KMS-11 (cell line): ENCODE results near the gene OSBP.

Source experiments
- H2AFZ ChIP-seq: fragments of 200-600 bp; sonication (generic); 2 replicates; pipeline ENCODE4 v1.6.1; 2016; ENCODE audit warnings: antibody characterized with exemption, mixed run types, low read depth
- H3K27ac ChIP-seq: fragments of 200-600 bp; sonication (generic); 2 replicates; pipeline ENCODE4 v1.6.1; 2016; ENCODE audit warnings: mild to moderate bottlenecking, mixed run types
- H3K27me3 ChIP-seq: fragments of 200-600 bp; sonication (generic); 2 replicates; pipeline ENCODE4 v1.6.1; 2017; ENCODE audit warnings: mild to moderate bottlenecking, low read depth, mixed run types, moderate library complexity; ENCODE audit not compliant: insufficient read depth
- H3K36me3 ChIP-seq: fragments of 200-600 bp; sonication (generic); 2 replicates; pipeline ENCODE4 v1.6.1; 2017; ENCODE audit warnings: mild to moderate bottlenecking, mixed run types; ENCODE audit not compliant: insufficient read depth
- H3K4me1 ChIP-seq: fragments of 200-600 bp; sonication (generic); 2 replicates; pipeline ENCODE4 v1.6.1; 2016; ENCODE audit warnings: mild to moderate bottlenecking, low read depth, mixed run types; ENCODE audit not compliant: poor library complexity, severe bottlenecking
- H3K4me2 ChIP-seq: fragments of 200-600 bp; sonication (generic); 2 replicates; pipeline ENCODE4 v1.7.0; 2016; ENCODE audit warnings: mild to moderate bottlenecking, mixed run types
- H3K4me3 ChIP-seq: fragments of 200-600 bp; sonication (generic); IDR thresholded peaks from 2 replicates; pipeline ENCODE4 v1.6.1; 2017; ENCODE audit warnings: low read depth, low read length, mixed read lengths; ENCODE audit not compliant: insufficient read depth
- H3K79me2 ChIP-seq: fragments of 200-600 bp; sonication (generic); 2 replicates; pipeline ENCODE4 v1.6.1; 2016; ENCODE audit warnings: low read depth, mixed run types; ENCODE audit not compliant: insufficient read depth
- H3K9ac ChIP-seq: fragments of 200-600 bp; sonication (generic); 2 replicates; pipeline ENCODE4 v1.6.1; 2016; ENCODE audit warnings: mild to moderate bottlenecking, mixed run types
- H4K20me1 ChIP-seq: fragments of 200-600 bp; sonication (generic); 2 replicates; pipeline ENCODE4 v1.6.1; 2016; ENCODE audit warnings: mild to moderate bottlenecking, mixed run types; ENCODE audit not compliant: insufficient read depth
- CTCF ChIP-seq: fragments of 200-600 bp; sonication (generic); conservative IDR thresholded peaks from 2 replicates; pipeline ENCODE4 v1.6.1; 2017; ENCODE audit warnings: low read depth, mild to moderate bottlenecking, antibody characterized with exemption, low read length, moderate library complexity, mixed read lengths

The OSBP gene

DNA sequence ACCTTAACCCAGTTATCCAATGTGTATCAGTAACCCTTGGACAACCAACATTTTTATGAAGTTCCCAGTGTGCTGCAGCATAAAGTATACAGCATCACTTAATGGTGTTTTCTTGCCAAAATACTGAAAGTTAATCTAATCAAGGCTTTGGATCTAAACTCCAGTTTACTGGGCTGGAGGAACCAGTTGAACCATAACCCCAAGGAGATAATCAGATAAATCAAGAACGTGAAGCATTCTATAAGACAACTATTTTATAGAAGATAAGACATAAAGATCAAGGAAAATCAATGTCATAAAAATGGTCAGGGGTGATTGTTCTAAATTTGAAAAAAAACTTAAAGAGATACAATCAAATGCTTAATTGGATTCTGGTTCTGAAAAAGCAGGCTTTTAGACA, 2.3 kb upstream of the OSBP start:
- H3K4me1 ChIP-seq: peaks cover 22% of the 10 kb centered on the region
- H3K4me2 ChIP-seq: no peak overlapping the region
- H3K9ac ChIP-seq: no peak overlapping the region
- no peak overlapping the region for H2AFZ ChIP-seq
- H3K36me3 ChIP-seq: no peaks in the 10 kb centered on the region
- H3K27ac ChIP-seq: no peak overlapping the region
- H3K27me3 ChIP-seq: no peaks in the 10 kb centered on the region
- peaks cover 22% of the 10 kb centered on the region for H3K79me2 ChIP-seq
- H4K20me1 ChIP-seq: no peaks in the 10 kb centered on the region
- H3K4me3 ChIP-seq: no peak overlapping the region
- TF ChIP-seq CTCF: no peak

- Histone ChIP-seq H3K4me2 (peak overlapping the region; percentile 69), H3K27me3 (no peaks in the 10 kb centered on the region), H4K20me1 (no peaks in the 10 kb centered on the region), H3K79me2 (peaks cover 36% of the 10 kb centered on the region), H2AFZ (peak overlapping the region; percentile 81), H3K9ac (peak overlapping the region; percentile 3; the same call in 1 of the 2 replicates), H3K36me3 (no peaks in the 10 kb centered on the region), H3K27ac (no peak overlapping the region; the same call in 1 of the 2 replicates), H3K4me3 (no peak overlapping the region), H3K4me1 (peaks cover 35% of the 10 kb centered on the region)
- TF ChIP-seq CTCF: no peak
These were observed 915 bp upstream of the OSBP start for GRCh38 chr11:59616396-59616982.

DNA sequence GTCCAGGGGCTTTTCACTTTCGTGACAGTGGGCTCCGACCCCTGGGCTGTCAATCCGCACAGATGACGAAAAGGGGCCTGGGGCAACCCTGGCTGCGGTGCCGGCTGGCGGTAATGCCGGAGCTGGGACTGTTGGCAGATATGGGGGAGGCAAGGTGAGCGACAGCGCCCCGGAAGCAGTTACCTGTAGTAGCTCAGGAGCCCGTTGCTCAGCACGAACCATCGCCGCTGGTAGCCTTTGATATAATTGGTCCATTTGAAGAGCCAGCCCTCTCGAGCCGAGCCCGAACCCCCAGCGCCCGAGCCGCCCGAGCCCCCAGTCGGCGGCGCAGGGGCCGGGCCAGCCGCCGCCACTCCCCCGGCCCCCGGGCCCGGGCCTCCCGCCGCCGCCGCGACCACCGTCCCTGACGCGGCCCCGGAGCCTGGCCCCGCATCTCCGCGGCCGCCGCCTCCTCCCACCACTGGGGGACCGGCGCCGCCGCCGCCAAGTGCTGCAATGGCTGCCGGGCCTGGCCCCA, 396 bp downstream of the OSBP start:
- no peak for TF ChIP-seq CTCF
- Histone ChIP-seq H4K20me1 (no peaks in the 10 kb centered on the region), H3K27ac (peak overlapping the region; percentile 41), H3K4me1 (peaks cover 38% of the 10 kb centered on the region), H3K9ac (peak overlapping the region; percentile 61; the same call in 1 of the 2 replicates), H2AFZ (peak overlapping the region; percentile 31; the same call in 1 of the 2 replicates), H3K79me2 (peaks cover 47% of the 10 kb centered on the region), H3K27me3 (no peaks in the 10 kb centered on the region), H3K36me3 (no peaks in the 10 kb centered on the region), H3K4me3 (no peak overlapping the region), H3K4me2 (peak overlapping the region; percentile 82; the same call in 1 of the 2 replicates)

DNA sequence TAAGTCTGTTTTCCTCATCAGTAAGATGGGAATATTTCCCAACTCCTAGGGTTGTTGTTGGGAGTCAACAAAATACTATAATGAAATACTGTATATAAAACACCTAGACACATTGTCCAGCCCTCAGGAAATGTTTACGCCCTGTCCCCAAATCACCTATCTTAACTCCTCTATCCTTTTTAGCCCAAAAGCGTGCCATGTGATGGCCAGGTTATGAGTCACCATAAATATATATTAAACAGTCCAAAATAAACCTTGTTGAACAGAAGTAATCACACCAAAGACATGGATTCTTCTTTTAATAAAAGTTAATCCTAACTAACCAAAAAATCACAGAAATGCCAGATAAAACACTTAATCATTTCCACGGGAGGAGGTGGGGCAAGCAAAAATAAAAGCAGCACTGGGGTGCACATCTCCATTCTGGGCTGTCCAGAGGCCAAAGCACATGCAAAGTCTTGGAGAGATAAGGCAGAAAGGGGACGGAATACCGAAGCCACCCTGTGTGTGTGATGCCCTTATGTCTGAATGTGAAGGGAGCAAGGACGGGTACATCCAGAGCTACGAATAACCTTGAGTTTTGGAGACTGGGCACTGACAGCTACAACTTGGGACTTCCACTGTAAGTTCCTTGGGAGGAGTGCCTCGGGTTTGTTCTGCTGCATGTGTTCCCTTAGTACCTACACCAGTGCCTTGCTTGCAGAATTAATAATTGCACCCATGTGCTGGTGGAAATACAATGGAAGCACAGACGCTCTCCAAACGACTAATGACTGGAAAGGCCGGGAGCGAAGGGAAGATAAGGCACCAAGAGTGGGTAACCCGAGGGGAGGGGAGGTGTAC, 1.1 kb downstream of the OSBP start:
- Histone ChIP-seq H3K9ac (peak overlapping the region; percentile 61; the same call in 1 of the 2 replicates), H4K20me1 (no peaks in the 10 kb centered on the region), H3K4me3 (no peak overlapping the region), H2AFZ (peak overlapping the region; percentile 31; the same call in 1 of the 2 replicates), H3K27me3 (no peaks in the 10 kb centered on the region), H3K4me2 (peak overlapping the region; percentile 82), H3K36me3 (no peaks in the 10 kb centered on the region), H3K79me2 (peaks cover 47% of the 10 kb centered on the region), H3K4me1 (peaks cover 38% of the 10 kb centered on the region), H3K27ac (peak overlapping the region; percentile 27; the same call in 1 of the 2 replicates)
- TF ChIP-seq CTCF: no peak
